ENCODE data around the gene SRI. TPM values are rescaled to one million over a fixed set of nuclear protein-coding genes. Genes with fewer than 3 reads are reported as not detected.
"Not testable (repeated sequence)": the region's sequence is repeated elsewhere in the genome, so short reads cannot be mapped to it uniquely, and the experiment has no call there.

Gene SRI
- total and polyA plus RNA-seq, 2 donors (not counting 3 experiments of a cell fraction or from before 2014, with no cell fraction given) = 121 to 204 TPM

DNA sequence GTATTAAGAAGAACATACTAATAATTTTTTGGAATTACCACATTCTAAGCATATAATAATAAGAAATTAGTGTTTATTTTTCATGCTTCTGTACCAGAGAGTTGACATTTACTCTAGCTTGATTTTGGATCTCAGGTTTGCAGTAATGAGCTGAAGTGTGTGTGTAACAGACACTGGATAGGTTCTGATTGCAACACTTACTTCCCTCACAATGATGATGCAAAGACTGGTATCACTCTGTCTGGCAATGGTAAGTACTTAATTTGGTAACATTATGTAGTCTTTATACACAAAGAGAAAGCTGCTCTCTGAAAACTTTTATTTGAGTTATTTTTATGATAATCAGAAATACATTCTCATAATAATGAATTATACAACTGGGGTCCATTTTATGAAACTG lies 54.1 kb downstream of the SRI start:
- no peaks in the 10 kb centered on the region for H3K27me3 ChIP-seq (ENCODE audit: control insufficient read depth in 2 of 2, insufficient read depth in 2 of 2, low read length in 2 of 2)
- no peaks in the 10 kb centered on the region for H3K4me1 ChIP-seq (ENCODE audit: control insufficient read depth, extremely low read depth, insufficient read depth, low read length)
- H4K20me1 ChIP-seq (replicated peaks; ENCODE audit: control insufficient read depth, extremely low read depth, insufficient read depth, low read length) = no peaks in the 10 kb centered on the region
- no peak overlapping the region for H3K4me2 ChIP-seq (ENCODE audit: insufficient read depth, low read length)
- FAIRE-seq (no peak), DNase-seq (ENCODE audit: low read depth, low spot score) (no peak)
- BruUV-seq (replicated peaks) = no TSS peak
- H3K4me3 ChIP-seq (replicated peaks in 1 of 3; ENCODE audit: insufficient read depth in 1 of 3, low read depth in 1 of 3, low read length in 3 of 3) = no peak overlapping the region
- no peaks in the 10 kb centered on the region for H3K9me3 ChIP-seq (replicated peaks; ENCODE audit: control insufficient read depth, insufficient read depth, low read length)
- dilution Hi-C loops (cut with MboI; ENCODE audit: extremely low pct_ligation_motif_present, low sequenced_read_pairs) (no loop called here), intact Hi-C loops (cut with micrococcal nuclease) (no loop called here)
- H3K9ac ChIP-seq (replicated peaks; ENCODE audit: extremely low read depth, insufficient read depth, low read length) = no peak overlapping the region
- no peaks in the 10 kb centered on the region for H3K79me2 ChIP-seq (ENCODE audit: control insufficient read depth, insufficient read depth, low read length)
- no peak overlapping the region for H3K27ac ChIP-seq (ENCODE audit: insufficient read depth, low read depth, low read length)
- no peaks in the 10 kb centered on the region for H3K36me3 ChIP-seq (ENCODE audit: control insufficient read depth in 2 of 2, extremely low read depth in 1 of 2, insufficient read depth in 2 of 2, low read length in 2 of 2)
- CTCF ChIA-PET = interaction anchor here (2.2 kb wide), 1 partner anchor 659 kb away, joined by 6 read pairs; no protein-coding TSS in a partner anchor
- no peak overlapping the region for H2AFZ ChIP-seq (ENCODE audit: low read depth, low read length)
- H3K9me1 ChIP-seq (replicated peaks; ENCODE audit: control insufficient read depth, extremely low read depth, insufficient read depth, low read length) = no peaks in the 10 kb centered on the region
- POLR2A ChIA-PET = no interaction called here
- no peak for TF ChIP-seq EZH2 (IDR thresholded peaks at IDR 0.05; ENCODE audit: borderline replicate concordance, low read depth, low read length, severe bottlenecking)
- no peak for TF ChIP-seq JUN (IDR thresholded peaks at IDR 0.05; ENCODE audit: borderline replicate concordance, insufficient read depth, insufficient read length, low read depth)
- no peak for TF ChIP-seq GATA2 (IDR thresholded peaks at IDR 0.05; ENCODE audit: insufficient read depth, insufficient read length, low read depth, low read length)
- TF ChIP-seq FOS (IDR thresholded peaks at IDR 0.05; ENCODE audit: borderline replicate concordance, insufficient read depth, low read length) = no peak
- TF ChIP-seq POLR2AphosphoS5 (IDR thresholded peaks at IDR 0.05; ENCODE audit: insufficient read depth, low read depth, low read length) = no peak
- TF ChIP-seq, protein P1, sequence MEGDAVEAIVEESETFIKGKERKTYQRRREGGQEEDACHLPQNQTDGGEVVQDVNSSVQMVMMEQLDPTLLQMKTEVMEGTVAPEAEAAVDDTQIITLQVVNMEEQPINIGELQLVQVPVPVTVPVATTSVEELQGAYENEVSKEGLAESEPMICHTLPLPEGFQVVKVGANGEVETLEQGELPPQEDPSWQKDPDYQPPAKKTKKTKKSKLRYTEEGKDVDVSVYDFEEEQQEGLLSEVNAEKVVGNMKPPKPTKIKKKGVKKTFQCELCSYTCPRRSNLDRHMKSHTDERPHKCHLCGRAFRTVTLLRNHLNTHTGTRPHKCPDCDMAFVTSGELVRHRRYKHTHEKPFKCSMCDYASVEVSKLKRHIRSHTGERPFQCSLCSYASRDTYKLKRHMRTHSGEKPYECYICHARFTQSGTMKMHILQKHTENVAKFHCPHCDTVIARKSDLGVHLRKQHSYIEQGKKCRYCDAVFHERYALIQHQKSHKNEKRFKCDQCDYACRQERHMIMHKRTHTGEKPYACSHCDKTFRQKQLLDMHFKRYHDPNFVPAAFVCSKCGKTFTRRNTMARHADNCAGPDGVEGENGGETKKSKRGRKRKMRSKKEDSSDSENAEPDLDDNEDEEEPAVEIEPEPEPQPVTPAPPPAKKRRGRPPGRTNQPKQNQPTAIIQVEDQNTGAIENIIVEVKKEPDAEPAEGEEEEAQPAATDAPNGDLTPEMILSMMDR (IDR thresholded peaks at IDR 0.05; ENCODE audit: extremely low read depth in 1 of 2, insufficient read depth in 1 of 2, low read depth in 1 of 2, low read length in 2 of 2) = no peak
- TF ChIP-seq, protein P2, sequence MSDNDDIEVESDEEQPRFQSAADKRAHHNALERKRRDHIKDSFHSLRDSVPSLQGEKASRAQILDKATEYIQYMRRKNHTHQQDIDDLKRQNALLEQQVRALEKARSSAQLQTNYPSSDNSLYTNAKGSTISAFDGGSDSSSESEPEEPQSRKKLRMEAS (IDR thresholded peaks at IDR 0.05; ENCODE audit: insufficient read depth, insufficient read length) = no peak
- TF ChIP-seq MYC (IDR thresholded peaks at IDR 0.05; ENCODE audit: low read depth, low read length) = no peak
- no peak for TF ChIP-seq POLR2A (IDR thresholded peaks at IDR 0.05; ENCODE audit: low read depth, low read length)

DNA sequence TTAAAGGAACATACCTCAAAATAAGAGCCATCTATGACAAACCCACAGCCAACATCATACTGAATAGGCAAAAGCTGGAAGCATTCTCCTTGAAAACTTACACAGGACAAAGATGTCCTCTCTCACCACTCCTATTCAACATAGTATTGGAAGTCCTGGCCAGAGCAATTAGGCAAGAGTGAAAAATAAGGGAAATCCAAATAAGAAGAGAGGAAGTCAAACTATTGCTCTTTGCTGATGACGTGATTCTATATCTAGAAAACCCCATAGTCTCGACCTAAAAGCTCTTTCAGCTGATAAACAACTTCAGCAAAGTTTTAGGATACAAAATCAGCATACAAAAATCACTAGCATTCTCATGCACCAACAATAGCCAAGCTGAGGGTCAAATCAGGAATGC lies 60.1 kb downstream of the SRI start:
- BruUV-seq (replicated peaks); POLR2A ChIA-PET; FAIRE-seq; intact Hi-C loops (cut with micrococcal nuclease); H3K4me1 ChIP-seq (ENCODE audit: control insufficient read depth, extremely low read depth, insufficient read depth, low read length); H3K79me2 ChIP-seq (ENCODE audit: control insufficient read depth, insufficient read depth, low read length); H2AFZ ChIP-seq (ENCODE audit: low read depth, low read length); H3K9me3 ChIP-seq (replicated peaks; ENCODE audit: control insufficient read depth, insufficient read depth, low read length); H3K4me3 ChIP-seq (replicated peaks in 1 of 3; ENCODE audit: insufficient read depth in 1 of 3, low read depth in 1 of 3, low read length in 3 of 3); H3K27me3 ChIP-seq (ENCODE audit: control insufficient read depth in 2 of 2, insufficient read depth in 2 of 2, low read length in 2 of 2); H3K36me3 ChIP-seq (ENCODE audit: control insufficient read depth in 2 of 2, extremely low read depth in 1 of 2, insufficient read depth in 2 of 2, low read length in 2 of 2); H4K20me1 ChIP-seq (replicated peaks; ENCODE audit: control insufficient read depth, extremely low read depth, insufficient read depth, low read length); H3K9ac ChIP-seq (replicated peaks; ENCODE audit: extremely low read depth, insufficient read depth, low read length); H3K9me1 ChIP-seq (replicated peaks; ENCODE audit: control insufficient read depth, extremely low read depth, insufficient read depth, low read length); H3K4me2 ChIP-seq (ENCODE audit: insufficient read depth, low read length); DNase-seq (ENCODE audit: low read depth, low spot score); dilution Hi-C loops (cut with MboI; ENCODE audit: extremely low pct_ligation_motif_present, low sequenced_read_pairs); H3K27ac ChIP-seq (ENCODE audit: insufficient read depth, low read depth, low read length): not testable (repeated sequence)
- CTCF ChIA-PET = interaction anchor here (2.3 kb wide), 1 partner anchor 10 kb away, joined by 9 read pairs; no protein-coding TSS in a partner anchor

Measured in endothelial cell of umbilical vein (primary cell).